ENCODE data around the gene RAPGEF2.
"Not testable (repeated sequence)": the region's sequence is repeated elsewhere in the genome, so short reads cannot be mapped to it uniquely, and the experiment has no call there.

- not testable (repeated sequence) for TF ChIP-seq CTCF, POLR2A (IDR thresholded peaks at IDR 0.05)
Measured at GRCh38 chr4:159068139-159068538, 34.7 kb upstream of the RAPGEF2 start.
